Naive B cell (primary cell): Measurements from ENCODE around the gene ENTREP3. TPM values are rescaled to one million over a fixed set of nuclear protein-coding genes. Genes with fewer than 3 reads are reported as not detected.
A peak's percentile ranks its signal among the peaks of the same experiment; 100 is the strongest.

Experiments
- ATAC-seq, 2 donors: fragments of 150-1000 bp; cut with Tn5 transposase; 2 replicates each; pipeline ENCODE4 v1.10.0; 2021; ENCODE audit warnings: low read depth in 2 of 2, mild to moderate bottlenecking in 2 of 2, moderate library complexity in 2 of 2
- DNase-seq: peaks from one replicate; pipeline ENCODE4 v3.0.0; 2022
- H3K27ac Mint-ChIP-seq, 6 donors: one replicate each; pipeline ENCODE4 v1.8.0; 2020 to 2022; ENCODE audit warnings: mild to moderate bottlenecking in 6 of 6, mixed read lengths in 6 of 6, moderate library complexity in 5 of 6, inconsistent platforms in 2 of 6
- H3K27me3 Mint-ChIP-seq, 3 donors: one replicate each; pipeline ENCODE4 v1.8.0; 2021 to 2022; ENCODE audit warnings: mixed read lengths in 3 of 3, mild to moderate bottlenecking in 1 of 3
- H3K36me3 Mint-ChIP-seq, 2 donors: one replicate each; pipeline ENCODE4 v1.8.0; 2020 to 2022; ENCODE audit warnings: mixed read lengths in 2 of 2, inconsistent platforms in 1 of 2, mild to moderate bottlenecking in 1 of 2
- H3K4me1 Mint-ChIP-seq, 3 donors: one replicate each; pipeline ENCODE4 v1.8.0; 2020 to 2022; ENCODE audit warnings: mixed read lengths in 3 of 3, inconsistent platforms in 1 of 3, mild to moderate bottlenecking in 1 of 3, moderate library complexity in 1 of 3
- H3K4me3 Mint-ChIP-seq, 8 donors: one replicate each; pipeline ENCODE4 v1.8.0; 2020 to 2022; ENCODE audit warnings: mild to moderate bottlenecking in 8 of 8, mixed read lengths in 8 of 8, moderate library complexity in 8 of 8, inconsistent platforms in 2 of 8
- H3K9me3 Mint-ChIP-seq, 7 donors: one replicate each; pipeline ENCODE4 v1.8.0; 2020 to 2022; ENCODE audit warnings: mixed read lengths in 7 of 7, mild to moderate bottlenecking in 5 of 7, inconsistent platforms in 2 of 7, moderate library complexity in 1 of 7
- polyA plus RNA-seq, 6 donors: library from polyadenylated mRNA; unstranded; fragments of 300-500 nt; fragmentation: Illumina TruSeq; gene quantifications; one replicate each; pipeline ENCODE4 v1.2.3, GENCODE V29; 2021; ENCODE audit warnings: low read depth in 6 of 6

The ENTREP3 gene
- 1 to 10 TPM in 3 of 6 donors, under 1 TPM in 3; 0.54 to 1.7 (median 1.2) TPM for polyA plus RNA-seq

- Mint-ChIP-seq H3K9me3 (no peaks in the 10 kb centered on the region), H3K4me3 (peak within 1 kb of the TSS; percentile 82 to 92 (median 86)), H3K27me3 (no peaks in the 10 kb centered on the region), H3K4me1 (peaks cover 38 to 52% (median 42%) of the 10 kb centered on the region in 3 donors), H3K27ac (peak within 1 kb of the TSS in 4 of 6 donors; percentile 26 to 79 (median 70)), H3K36me3 (peaks cover 0 to 10% of the 10 kb centered on the region in 2 donors)
- peak; percentile 64 for DNase-seq
- ATAC-seq, result peak; percentile 57 to 58
Observed at GRCh38 chr1:155255243-155256007, at the start of gene ENTREP3. ENTREP3 (minus strand) TSS chr1:155255483; CDS start chr1:155254877, 606 bp downstream.

GRCh38 chr1:155304558-155305063, 49.3 kb upstream of the ENTREP3 start:
- Mint-ChIP-seq H3K4me3 (peak overlapping the region in 1 of 8 donors; percentile 22), H3K4me1 (peaks cover 6 to 20% (median 9%) of the 10 kb centered on the region in 3 donors), H3K27me3 (peaks cover 0 to 7% (median 0%) of the 10 kb centered on the region in 3 donors), H3K27ac (peak overlapping the region in 1 of 6 donors; percentile 66), H3K9me3 (no peaks in the 10 kb centered on the region), H3K36me3 (no peaks in the 10 kb centered on the region)
- DNase-seq (no peak), ATAC-seq (no peak)

- Mint-ChIP-seq H3K27me3 (peaks cover 15 to 29% (median 18%) of the 10 kb centered on the region in 3 donors), H3K9me3 (peaks cover 0 to 3% (median 0%) of the 10 kb centered on the region in 7 donors), H3K36me3 (no peaks in the 10 kb centered on the region), H3K4me1 (peaks cover 0 to 10% (median 6%) of the 10 kb centered on the region in 3 donors), H3K4me3 (no peak within 1 kb of the TSS), H3K27ac (peak within 1 kb of the TSS in 1 of 6 donors; percentile 58)
- ATAC-seq (no peak), DNase-seq (no peak)
Observed at GRCh38 chr1:155301342-155301841, 46.1 kb upstream of the ENTREP3 start, which contains the start of gene PKLR. PKLR (minus strand) TSS chr1:155301438; CDS start chr1:155301395, 43 bp downstream.

GRCh38 chr1:155300553-155301329, 45.5 kb upstream of the ENTREP3 start:
- H3K36me3 Mint-ChIP-seq, result no peaks in the 10 kb centered on the region
- H3K4me3 Mint-ChIP-seq, result no peak overlapping the region
- no peak for ATAC-seq
- peaks cover 0 to 8% (median 6%) of the 10 kb centered on the region in 3 donors for H3K4me1 Mint-ChIP-seq
- H3K27ac Mint-ChIP-seq, result peak overlapping the region in 1 of 6 donors; percentile 58
- peaks cover 0 to 3% (median 0%) of the 10 kb centered on the region in 7 donors for H3K9me3 Mint-ChIP-seq
- no peak for DNase-seq
- peaks cover 21 to 36% (median 24%) of the 10 kb centered on the region in 3 donors for H3K27me3 Mint-ChIP-seq

- no peak overlapping the region for H3K4me3 Mint-ChIP-seq
- no peaks in the 10 kb centered on the region for H3K36me3 Mint-ChIP-seq
- DNase-seq (no peak), ATAC-seq (no peak)
- no peak overlapping the region for H3K27ac Mint-ChIP-seq
- H3K4me1 Mint-ChIP-seq, result peaks cover 0 to 10% (median 8%) of the 10 kb centered on the region in 3 donors
- peaks cover 0 to 3% (median 0%) of the 10 kb centered on the region in 7 donors for H3K9me3 Mint-ChIP-seq
- peaks cover 25 to 40% (median 30%) of the 10 kb centered on the region in 3 donors for H3K27me3 Mint-ChIP-seq
Observed at GRCh38 chr1:155300024-155300423, 44.7 kb upstream of the ENTREP3 start.

GRCh38 chr1:155297384-155297783, 42.1 kb upstream of the ENTREP3 start:
- DNase-seq (no peak), ATAC-seq (no peak)
- Mint-ChIP-seq H3K4me3 (no peak overlapping the region), H3K27me3 (peaks cover 35 to 48% (median 41%) of the 10 kb centered on the region in 3 donors), H3K4me1 (peaks cover 0 to 12% (median 12%) of the 10 kb centered on the region in 3 donors), H3K27ac (no peak overlapping the region), H3K36me3 (no peaks in the 10 kb centered on the region), H3K9me3 (peaks cover 0 to 3% (median 0%) of the 10 kb centered on the region in 7 donors)

DNA sequence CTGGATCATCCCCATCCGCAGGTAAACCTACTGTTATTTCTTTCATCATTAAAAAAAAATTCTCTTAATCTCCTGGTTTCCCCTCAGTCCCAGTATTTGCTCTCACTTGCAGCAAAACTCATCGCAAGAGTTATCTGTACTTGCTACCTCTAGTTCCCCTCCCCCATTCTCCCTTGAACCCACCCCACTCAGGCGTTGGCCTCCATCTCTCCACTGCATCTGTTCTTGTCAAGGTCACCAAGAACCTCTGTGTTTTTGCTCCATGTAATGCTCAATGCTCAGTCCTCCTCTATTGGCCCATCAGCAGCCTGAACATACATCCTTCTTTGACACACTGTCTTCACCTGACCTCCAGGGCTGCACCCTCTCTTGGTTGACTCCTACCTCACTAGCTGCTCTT, 41.4 kb upstream of the ENTREP3 start:
- no peak for ATAC-seq
- Mint-ChIP-seq H3K27me3 (peaks cover 35 to 51% (median 44%) of the 10 kb centered on the region in 3 donors), H3K36me3 (no peaks in the 10 kb centered on the region), H3K9me3 (peaks cover 0 to 3% (median 0%) of the 10 kb centered on the region in 7 donors), H3K4me1 (peaks cover 0 to 12% (median 12%) of the 10 kb centered on the region in 3 donors), H3K27ac (no peak overlapping the region), H3K4me3 (peak overlapping the region in 1 of 8 donors; percentile 48)
- no peak for DNase-seq

- Mint-ChIP-seq H3K4me3 (peak overlapping the region in 1 of 8 donors; percentile 22), H3K4me1 (peaks cover 0 to 12% (median 12%) of the 10 kb centered on the region in 3 donors), H3K27ac (no peak overlapping the region), H3K27me3 (peaks cover 35 to 54% (median 50%) of the 10 kb centered on the region in 3 donors), H3K9me3 (peaks cover 0 to 3% (median 0%) of the 10 kb centered on the region in 7 donors), H3K36me3 (no peaks in the 10 kb centered on the region)
- DNase-seq, result no peak
- no peak for ATAC-seq
Observed at GRCh38 chr1:155295942-155296267, 40.6 kb upstream of the ENTREP3 start.

GRCh38 chr1:155295183-155295941, 40.1 kb upstream of the ENTREP3 start:
- Mint-ChIP-seq H3K27me3 (peaks cover 35 to 54% (median 52%) of the 10 kb centered on the region in 3 donors), H3K4me1 (peaks cover 0 to 12% (median 12%) of the 10 kb centered on the region in 3 donors), H3K4me3 (peak overlapping the region in 1 of 8 donors; percentile 22), H3K9me3 (peaks cover 0 to 3% (median 0%) of the 10 kb centered on the region in 7 donors), H3K27ac (no peak overlapping the region), H3K36me3 (no peaks in the 10 kb centered on the region)
- no peak for DNase-seq
- ATAC-seq, result no peak

DNA sequence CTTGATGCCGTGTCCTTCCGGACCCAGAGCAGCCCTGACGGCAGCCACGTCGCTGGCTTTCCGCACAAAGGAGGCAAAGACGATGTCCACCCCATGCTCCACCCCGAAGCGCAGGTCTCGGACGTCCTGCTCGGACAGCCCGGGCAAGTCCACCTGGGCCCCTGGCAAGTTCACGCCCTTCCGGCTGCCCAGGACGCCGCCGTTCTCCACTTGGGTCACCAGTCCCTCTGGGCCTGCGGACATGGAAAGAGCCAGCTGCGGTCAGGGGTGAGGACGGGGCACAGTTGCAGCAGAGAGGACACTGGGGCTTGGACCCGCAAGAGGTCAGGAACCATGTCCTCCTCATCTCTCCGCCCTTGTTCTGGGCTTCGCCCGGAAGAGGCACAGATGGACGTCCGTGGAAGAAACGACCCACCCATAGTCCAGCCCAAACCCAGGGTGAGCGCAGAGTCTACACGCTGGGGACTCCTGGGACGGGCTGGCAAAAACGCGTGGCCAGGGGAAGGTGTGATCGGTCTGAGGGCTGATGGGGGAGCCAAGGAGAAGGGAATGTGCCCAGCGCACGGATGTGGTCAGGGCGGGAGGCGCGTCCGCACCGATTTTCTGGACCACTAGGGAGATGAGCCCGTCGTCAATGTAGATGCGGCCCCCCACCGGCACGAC, 39.4 kb upstream of the ENTREP3 start:
- Mint-ChIP-seq H3K4me3 (peak overlapping the region in 4 of 8 donors; percentile 9 to 76 (median 38)), H3K27ac (no peak overlapping the region), H3K4me1 (peaks cover 0 to 12% (median 12%) of the 10 kb centered on the region in 3 donors), H3K27me3 (peaks cover 35 to 59% (median 54%) of the 10 kb centered on the region in 3 donors), H3K36me3 (no peaks in the 10 kb centered on the region), H3K9me3 (peaks cover 0 to 3% (median 0%) of the 10 kb centered on the region in 7 donors)
- ATAC-seq (no peak), DNase-seq (no peak)

GRCh38 chr1:155293086-155293749, 37.9 kb upstream of the ENTREP3 start:
- ATAC-seq (no peak), DNase-seq (no peak)
- H3K4me1 Mint-ChIP-seq, result peaks cover 0 to 12% (median 12%) of the 10 kb centered on the region in 3 donors
- peaks cover 0 to 3% (median 0%) of the 10 kb centered on the region in 7 donors for H3K9me3 Mint-ChIP-seq
- H3K27me3 Mint-ChIP-seq, result peaks cover 35 to 59% (median 48%) of the 10 kb centered on the region in 3 donors
- H3K4me3 Mint-ChIP-seq, result no peak overlapping the region
- H3K36me3 Mint-ChIP-seq, result no peaks in the 10 kb centered on the region
- peak overlapping the region in 1 of 6 donors; percentile 71 for H3K27ac Mint-ChIP-seq
